GM21515 (cell line): ENCODE results near the gene GREB1L.

ENCODE experiments used
- ATAC-seq: cut with Tn5 transposase; IDR thresholded peaks from one replicate; pipeline ENCODE4 v1.9.1; 2021; ENCODE audit not compliant: unreplicated experiment

The GREB1L gene

GRCh38 chr18:21479721-21480120 is 237.7 kb downstream of the GREB1L start:
- no peak for ATAC-seq

GRCh38 chr18:21481739-21482138 is 239.7 kb downstream of the GREB1L start:
- no peak for ATAC-seq

- no peak for ATAC-seq
Measured at GRCh38 chr18:21483051-21483450, 241.0 kb downstream of the GREB1L start.

GRCh38 chr18:21484851-21485636 is 243.0 kb downstream of the GREB1L start:
- ATAC-seq, result no peak

- ATAC-seq, result no peak
Measured at GRCh38 chr18:21486905-21487437, 244.9 kb downstream of the GREB1L start.

GRCh38 chr18:21489119-21489750 is 247.2 kb downstream of the GREB1L start:
- no peak for ATAC-seq

- no peak for ATAC-seq
Measured at GRCh38 chr18:21489919-21490495, 248.0 kb downstream of the GREB1L start.

- ATAC-seq, result no peak
Measured at GRCh38 chr18:21490748-21491147, 248.7 kb downstream of the GREB1L start.

GRCh38 chr18:21496277-21496835 is 254.3 kb downstream of the GREB1L start:
- no peak for ATAC-seq

- ATAC-seq, result no peak
Measured at GRCh38 chr18:21499997-21500396, 258.0 kb downstream of the GREB1L start.

GRCh38 chr18:21502661-21503060 is 260.6 kb downstream of the GREB1L start:
- ATAC-seq, result no peak

- ATAC-seq, result no peak
Measured at GRCh38 chr18:21507913-21508701, 266.1 kb downstream of the GREB1L start.

GRCh38 chr18:21509062-21509461 is 267.0 kb downstream of the GREB1L start:
- no peak for ATAC-seq

- ATAC-seq, result no peak
Measured at GRCh38 chr18:21513292-21513691, 271.3 kb downstream of the GREB1L start.

- ATAC-seq, result no peak
Measured at GRCh38 chr18:21513741-21514140, 271.7 kb downstream of the GREB1L start.

GRCh38 chr18:21522530-21522929 is 280.5 kb downstream of the GREB1L start:
- no peak for ATAC-seq

GRCh38 chr18:21525916-21526315 is 283.9 kb downstream of the GREB1L start:
- ATAC-seq, result no peak

- no peak for ATAC-seq
Measured at GRCh38 chr18:21526463-21526862, 284.4 kb downstream of the GREB1L start.

GRCh38 chr18:21534327-21534726 is 292.3 kb downstream of the GREB1L start:
- no peak for ATAC-seq

GRCh38 chr18:21538230-21538629 is 296.2 kb downstream of the GREB1L start:
- no peak for ATAC-seq

- no peak for ATAC-seq
Measured at GRCh38 chr18:21546423-21546822, 304.4 kb downstream of the GREB1L start.
